Stimulated activated CD8-positive, alpha-beta memory T cell treated with anti-CD3 and anti-CD28 coated beads, Interleukin-12 subunit alpha, Interleukin-12 subunit beta, amount 100 ng/mL, for 4 hours (primary cell): ENCODE results near the gene ROR1.

Source experiments
- DNase-seq: peaks from one replicate; pipeline ENCODE4 v3.0.0-alpha.2; 2020; ENCODE audit warnings: low read depth

Gene ROR1

GRCh38 chr1:64140596-64140995, 366.8 kb downstream of the ROR1 start:
- DNase-seq = no peak

- DNase-seq = no peak
These were observed 373.4 kb downstream of the ROR1 start for GRCh38 chr1:64147045-64147724.

- no peak for DNase-seq
These were observed 373.9 kb downstream of the ROR1 start for GRCh38 chr1:64147759-64148158.

GRCh38 chr1:64150266-64150665, 376.4 kb downstream of the ROR1 start:
- DNase-seq = no peak

- DNase-seq = no peak
These were observed 377.0 kb downstream of the ROR1 start for GRCh38 chr1:64150729-64151230.

GRCh38 chr1:64155278-64155677, 381.5 kb downstream of the ROR1 start:
- no peak for DNase-seq

- DNase-seq = no peak
These were observed 387.6 kb downstream of the ROR1 start for GRCh38 chr1:64161357-64161941.

- no peak for DNase-seq
These were observed 388.3 kb downstream of the ROR1 start for GRCh38 chr1:64162151-64162550.

GRCh38 chr1:64162804-64163203, 389.0 kb downstream of the ROR1 start:
- no peak for DNase-seq

- DNase-seq = no peak
These were observed 389.6 kb downstream of the ROR1 start for GRCh38 chr1:64163431-64163830.

GRCh38 chr1:64163970-64164369, 390.2 kb downstream of the ROR1 start:
- DNase-seq = no peak

- DNase-seq = no peak
These were observed 392.8 kb downstream of the ROR1 start for GRCh38 chr1:64166629-64167028.

GRCh38 chr1:64167176-64167575, 393.4 kb downstream of the ROR1 start:
- no peak for DNase-seq

- DNase-seq = no peak
These were observed 397.4 kb downstream of the ROR1 start for GRCh38 chr1:64171246-64171645.

- no peak for DNase-seq
These were observed 398.0 kb downstream of the ROR1 start for GRCh38 chr1:64171797-64172281.

- no peak for DNase-seq
These were observed 398.7 kb downstream of the ROR1 start for GRCh38 chr1:64172458-64172983.

GRCh38 chr1:64173336-64173940, 399.6 kb downstream of the ROR1 start:
- no peak for DNase-seq

GRCh38 chr1:64175639-64176038, 401.8 kb downstream of the ROR1 start:
- DNase-seq = no peak

GRCh38 chr1:64176659-64177058, 402.8 kb downstream of the ROR1 start:
- no peak for DNase-seq

- no peak for DNase-seq
These were observed 405.8 kb downstream of the ROR1 start for GRCh38 chr1:64179588-64179987.

- DNase-seq = no peak
These were observed 408.4 kb downstream of the ROR1 start for GRCh38 chr1:64182207-64182606.

GRCh38 chr1:64183395-64184002, 409.7 kb downstream of the ROR1 start:
- DNase-seq = no peak

- no peak for DNase-seq
These were observed 410.2 kb downstream of the ROR1 start for GRCh38 chr1:64184003-64184440.
